Heart left ventricle (tissue), 16 donors: ENCODE results near the gene HVCN1. TPM values are rescaled to one million over a fixed set of nuclear protein-coding genes. Genes with fewer than 3 reads are reported as not detected.

ENCODE experiments used
- ATAC-seq, 4 donors: fragments of 200-7000 bp; cut with Tn5 transposase; one replicate each; pipeline ENCODE4 v1.9.1; 2020 to 2022; ENCODE audit warnings: moderate library complexity in 4 of 4, mild to moderate bottlenecking in 3 of 4, moderate number of reproducible peaks in 1 of 4
- DNase-seq, 5 donors: peaks; one replicate each; pipeline ENCODE4 v3.0.0-alpha.2; 2020
- H3K27ac ChIP-seq, 12 donors: fragments of 200-600 bp; sonication (generic) in 4 of 12; one replicate each; pipeline versions ENCODE4 v1.5.0 to v1.8.0; 2016 to 2022; ENCODE audit warnings: mild to moderate bottlenecking in 2 of 12
- H3K27me3 ChIP-seq, 9 donors: fragments of 200-600 bp; sonication (generic) in 2 of 9; one replicate each; pipeline versions ENCODE4 v1.5.1 to v1.8.0; 2016 to 2022; ENCODE audit warnings: mild to moderate bottlenecking in 3 of 9
- H3K36me3 ChIP-seq, 9 donors: fragments of 200-600 bp; sonication (generic) in 2 of 9; one replicate each; pipeline versions ENCODE4 v1.5.0 to v1.8.0; 2018 to 2022; ENCODE audit warnings: mild to moderate bottlenecking in 2 of 9
- H3K4me1 ChIP-seq, 12 donors: fragments of 200-600 bp; sonication (generic) in 4 of 12; one replicate each; pipeline versions ENCODE4 v1.5.0 to v1.8.0; 2016 to 2022; ENCODE audit warnings: mild to moderate bottlenecking in 3 of 12
- H3K4me3 ChIP-seq, 12 donors: fragments of 200-600 bp; sonication (generic) in 4 of 12; one replicate each; pipeline versions ENCODE4 v1.5.0 to v1.8.0; 2017 to 2022; ENCODE audit warnings: mild to moderate bottlenecking in 9 of 12, moderate library complexity in 4 of 12
- H3K9me3 ChIP-seq, 12 donors: fragments of 200-600 bp; sonication (generic) in 4 of 12; one replicate each; pipeline versions ENCODE4 v1.5.0 to v1.8.0; 2016 to 2022; ENCODE audit warnings: mild to moderate bottlenecking in 1 of 12
- CTCF ChIP-seq, 12 donors: fragments of 200-600 bp; sonication (generic) in 4 of 12; IDR thresholded peaks; one replicate each; pipeline versions ENCODE4 v1.5.0 to v1.8.0; 2018 to 2022; ENCODE audit warnings: antibody characterized with exemption in 12 of 12, mild to moderate bottlenecking in 5 of 12
- POLR2A ChIP-seq, 2 donors: fragments of 450-650 bp; IDR thresholded peaks; one replicate each; pipeline ENCODE4 v1.6.1; 2017; ENCODE audit warnings: antibody characterized with exemption in 2 of 2, mild to moderate bottlenecking in 2 of 2, moderate library complexity in 2 of 2
- WGBS, 4 donors: extraction: QIAGEN DNeasy Blood & Tissue Kit in 2 of 4; methylation state at CpG; one replicate each; pipeline versions ENCODE4 v1.1.5 to v1.1.7; 2013 to 2018; 5-methylcytosine and 5-hydroxymethylcytosine counted together
- intact Hi-C, 10 donors: fragments of 100-400 bp; cut with DNase I; formaldehyde crosslinking; loops; one replicate each; pipeline versions ENCODE4 v1.11.1 to v1.14.2; 2022
- polyA plus RNA-seq, 2 donors: library from polyadenylated mRNA; stranded (reverse); fragments of 200-250 nt; gene quantifications; one replicate each; pipeline ENCODE4 v1.2.3, GENCODE V29; 2013
- total RNA-seq, 9 donors: library from RNA; depleted of rRNA in 2 of 9; stranded (reverse); fragments of >200 nt in 2 of 9; fragmentation: NEBNext Ultra II Directional in 3 of 9; extraction: Animal tissue kit (Norgen Biotek cat#: 25700) in 3 of 9; gene quantifications; one replicate each; pipeline versions ENCODE4 v1.1.0 to v1.2.4, GENCODE V29; 2016 to 2023
- donor health status: ischemic (EF 13 %, LVEDD 7.1; RV severe dilation, severe dysfunction).
- donor health status: healthy with polysubstance abuse.
- donor health status: DM: no; HTN: yes; CAD: no.
- donor health status: DM: no; HTN: no; CAD: no.
- donor health status: ischemic (EF 25% LVEDD 6.9; RV normal size, moderate dysfunction).
- donor health status: ischemic (EF 25% LVEDD 5.7; RV mildly dilated, moderate dysfunction).
- donor health status: healthy.
- donor health status: DM: yes; HTN: yes; CAD: no.
- donor health status: ischemic (EF 35%, LVEDD 5.7; RV mildly dilated, moderate dysfunction).
- donor health status: nonischemic (EF 11% LVEDD 7.7; RV severe dilation, severe dysfunction).
- donor health status: DM: yes; HTN: yes; CAD: no.
- donor health status: PGD.
- donor health status: ischemic (EF 29% LVEDD 5.4; RV normal size, mild dysfunction).
- donor health status: nonischemic (EF 23%, LVEDD 6.1; RV moderate dilation, normal function).

HVCN1 gene
- total and polyA plus RNA-seq, 11 donors = 4.1 to 55.3 (median 11.8) TPM

GRCh38 chr12:110600254-110600653, 88.7 kb downstream of the HVCN1 start:
- Histone ChIP-seq H3K9me3 (no peaks in the 10 kb centered on the region), H3K4me1 (peaks cover 0 to 25% (median 0%) of the 10 kb centered on the region in 12 donors), H3K27me3 (no peaks in the 10 kb centered on the region), H3K36me3 (no peaks in the 10 kb centered on the region), H3K27ac (no peak overlapping the region), H3K4me3 (no peak overlapping the region)
- intact Hi-C loops = loop anchor here (2.0 to 10.0 kb wide), 8 partner anchors 48 to 505 kb away; partner anchors contain the start of genes ARPC3 (in 7 of the 10), FAM216A (in 3 of the 10) and GPN3 (in 3 of the 10)
- 51 to 63% (median 56%) methylated on average over 4 of the region's 4 CpGs for WGBS, 4 donors
- TF ChIP-seq POLR2A (IDR thresholded peaks at IDR 0.05) (no peak), CTCF (IDR thresholded peaks at IDR 0.05) (peak in 11 of 12 donors; percentile 15 to 55 (median 43))
- ATAC-seq (peak in 3 of 4 donors; percentile 52 to 61 (median 58)), DNase-seq (no peak)

- H3K27me3 ChIP-seq = no peaks in the 10 kb centered on the region
- H3K4me1 ChIP-seq = peaks cover 0 to 18% (median 0%) of the 10 kb centered on the region in 12 donors
- intact Hi-C loops = loop anchor here in 1 of 10 donors (2.0 kb wide), 1 partner anchor 85 kb away; no protein-coding TSS in a partner anchor
- TF ChIP-seq POLR2A (IDR thresholded peaks at IDR 0.05) (no peak), CTCF (IDR thresholded peaks at IDR 0.05) (no peak)
- no peaks in the 10 kb centered on the region for H3K36me3 ChIP-seq
- no peak overlapping the region for H3K4me3 ChIP-seq
- peak overlapping the region in 1 of 12 donors; percentile 50 for H3K27ac ChIP-seq
- DNase-seq (no peak), ATAC-seq (no peak)
- 85 to 87% (median 86%) methylated on average over 4 of the region's 4 CpGs for WGBS, 4 donors
- H3K9me3 ChIP-seq = no peaks in the 10 kb centered on the region
These were observed 89.6 kb downstream of the HVCN1 start for GRCh38 chr12:110599334-110599733.

Other genes starting within 250 kb of the HVCN1 start
- 100 to 1,000 TPM in 5 of 9 donors, 10 to 100 TPM in 4; 77.2 to 251 (median 108) TPM for gene ARPC3, start 238.8 kb downstream of the HVCN1 start, total RNA-seq
- gene ARPC3, start 238.8 kb downstream of the HVCN1 start, polyA plus RNA-seq = 100 to 1,000 TPM; 176 to 202 TPM
- gene GPN3, start 220.9 kb downstream of the HVCN1 start, total RNA-seq = 10 to 100 TPM; 14.5 to 37.0 (median 28.4) TPM
- 10 to 100 TPM; 16.1 to 62.2 TPM for gene GPN3, start 220.9 kb downstream of the HVCN1 start, polyA plus RNA-seq
- 1 to 10 TPM; 3.6 to 8.0 (median 4.7) TPM for gene FAM216A, start 220.3 kb downstream of the HVCN1 start, total RNA-seq
- gene FAM216A, start 220.3 kb downstream of the HVCN1 start, polyA plus RNA-seq = 10 to 100 TPM in 1 of 2 donors, 1 to 10 TPM in 1; 8.7 to 29.3 TPM
- gene VPS29, start 187.0 kb downstream of the HVCN1 start, total RNA-seq = 100 to 1,000 TPM in 3 of 9 donors, 10 to 100 TPM in 6; 66.7 to 149 (median 89.5) TPM
- 100 to 1,000 TPM; 107 to 191 TPM for gene VPS29, start 187.0 kb downstream of the HVCN1 start, polyA plus RNA-seq
- 1 to 10 TPM in 5 of 9 donors, under 1 TPM in 2, not detected in 2; 0.67 to 4.8 (median 2.4) TPM for gene RAD9B, start 186.8 kb downstream of the HVCN1 start, total RNA-seq
- gene RAD9B, start 186.8 kb downstream of the HVCN1 start, polyA plus RNA-seq = 10 to 100 TPM in 1 of 2 donors, under 1 TPM in 1; 0.34 to 12.0 TPM
- gene PPTC7, start 105.8 kb downstream of the HVCN1 start, total RNA-seq = 100 to 1,000 TPM in 1 of 9 donors, 10 to 100 TPM in 8; 47.5 to 113 (median 72.7) TPM
- gene PPTC7, start 105.8 kb downstream of the HVCN1 start, polyA plus RNA-seq = 10 to 100 TPM; 26.6 to 53.1 TPM
- gene TCTN1, start 75.0 kb downstream of the HVCN1 start, total RNA-seq = 10 to 100 TPM; 17.3 to 27.7 (median 20.2) TPM
- gene TCTN1, start 75.0 kb downstream of the HVCN1 start, polyA plus RNA-seq = 10 to 100 TPM; 12.6 to 18.5 TPM
- 100 to 1,000 TPM; 110 to 207 (median 150) TPM for gene PPP1CC, start 53.8 kb upstream of the HVCN1 start, total RNA-seq
- 100 to 1,000 TPM in 1 of 2 donors, 10 to 100 TPM in 1; 90.6 to 130 TPM for gene PPP1CC, start 53.8 kb upstream of the HVCN1 start, polyA plus RNA-seq
- gene CCDC63, start 157.9 kb upstream of the HVCN1 start, total RNA-seq = not detected
- not detected for gene CCDC63, start 157.9 kb upstream of the HVCN1 start, polyA plus RNA-seq
- over 10,000 TPM in 8 of 9 donors, 1,000 to 10,000 TPM in 1; 9,599 to 55,783 (median 27,750) TPM for gene MYL2, start 231.5 kb upstream of the HVCN1 start, total RNA-seq
- gene MYL2, start 231.5 kb upstream of the HVCN1 start, polyA plus RNA-seq = over 10,000 TPM; 13,945 to 25,284 TPM